IMR-90 (cell line): Measurements from ENCODE around the gene FAM163B. TPM values are rescaled to one million over a fixed set of nuclear protein-coding genes. Genes with fewer than 3 reads are reported as not detected.

Experiments
- ATAC-seq: fragments of 200-7000 bp; cut with Tn5 transposase; 2 replicates; pipeline ENCODE4 v1.9.1; 2020; ENCODE audit warnings: low read depth, mild to moderate bottlenecking, moderate library complexity
- BruUV-seq: library from RNA; stranded (reverse); fragments of 400-500 nt; replicated peaks from 2 replicates; lab custom pipeline; 2021; lab: Mats Ljungman, UMichigan
- CTCF ChIA-PET: fragments of 300-600 bp; formaldehyde crosslinking; extraction: SDS; loops from one replicate; lab custom pipeline; 2021; ENCODE audit warnings: antibody characterized with exemption; lab: Yijun Ruan, JAX
- POLR2A ChIA-PET: fragments of 300-600 bp; sonication (Branson Sonifier 250); formaldehyde crosslinking; loops from one replicate; lab custom pipeline; 2022; ENCODE audit warnings: antibody characterized with exemption; ENCODE audit not compliant: unreplicated experiment; lab: Charles Lee
- DNase-seq: peaks from one replicate; pipeline ENCODE4 v3.0.0; 2013
- H2AFZ ChIP-seq: replicated peaks from 2 replicates; pipeline ENCODE3; 2013; ENCODE audit warnings: low read length, mild to moderate bottlenecking; ENCODE audit not compliant: poor library complexity
- H2AK5ac ChIP-seq: 2 replicates; pipeline ENCODE4 v1.6.1; 2013; ENCODE audit warnings: low read depth, low read length, inconsistent platforms
- H2AK9ac ChIP-seq: replicated peaks from 2 replicates; pipeline ENCODE3; 2013; ENCODE audit warnings: mild to moderate bottlenecking, low read depth, low read length, moderate library complexity; ENCODE audit not compliant: poor library complexity
- H2BK120ac ChIP-seq: 2 replicates; pipeline ENCODE4 v1.6.1; 2013; ENCODE audit warnings: low read depth, low read length, inconsistent platforms
- H2BK15ac ChIP-seq: 3 replicates; pipeline ENCODE4 v1.6.1; 2013; ENCODE audit warnings: low read depth, low read length, inconsistent platforms
- H2BK20ac ChIP-seq: 2 replicates; pipeline ENCODE4 v1.6.1; 2013; ENCODE audit warnings: low read depth, mild to moderate bottlenecking, inconsistent platforms, low read length, moderate library complexity
- H2BK5ac ChIP-seq: 2 replicates; pipeline ENCODE4 v1.6.1; 2013; ENCODE audit warnings: mild to moderate bottlenecking, low read depth, low read length, inconsistent platforms; ENCODE audit not compliant: poor library complexity, severe bottlenecking
- H3K14ac ChIP-seq: replicated peaks from 2 replicates; pipeline ENCODE4 v1.6.1; 2013; ENCODE audit warnings: low read depth, low read length, inconsistent platforms
- H3K18ac ChIP-seq: 2 replicates; pipeline ENCODE4 v1.6.1; 2013; ENCODE audit warnings: low read depth, low read length, control low read depth
- H3K23ac ChIP-seq: 2 replicates; pipeline ENCODE4 v1.6.1; 2013; ENCODE audit warnings: low read depth, low read length, inconsistent platforms
- H3K27ac ChIP-seq: 2 replicates; pipeline ENCODE4 v1.5.1; 2013; ENCODE audit warnings: mild to moderate bottlenecking, control low read depth, low read length; ENCODE audit not compliant: insufficient read depth
- H3K27me3 ChIP-seq: 2 replicates; pipeline ENCODE4 v1.6.1; 2013; ENCODE audit warnings: low read length; ENCODE audit not compliant: control insufficient read depth, insufficient read depth
- H3K36me3 ChIP-seq: 2 replicates; pipeline ENCODE4 v1.6.1; 2013; ENCODE audit warnings: low read length, mixed read lengths; ENCODE audit not compliant: control insufficient read depth, insufficient read depth
- H3K4ac ChIP-seq: 2 replicates; pipeline ENCODE4 v1.6.1; 2013; ENCODE audit warnings: low read depth, low read length, inconsistent platforms
- H3K4me1 ChIP-seq: 2 replicates; pipeline ENCODE4 v1.6.1; 2013; ENCODE audit warnings: low read length, mixed read lengths; ENCODE audit not compliant: control insufficient read depth, insufficient read depth
- H3K4me2 ChIP-seq: 2 replicates; pipeline ENCODE4 v1.6.1; 2013; ENCODE audit warnings: low read depth, mild to moderate bottlenecking, control low read depth, low read length, moderate library complexity
- H3K4me3 ChIP-seq: 2 replicates; pipeline ENCODE4 v1.5.1; 2013; ENCODE audit warnings: low read depth, mild to moderate bottlenecking, control low read depth, low read length, moderate library complexity; ENCODE audit not compliant: insufficient read depth
- H3K56ac ChIP-seq: 2 replicates; pipeline ENCODE4 v1.6.1; 2013; ENCODE audit warnings: low read length, inconsistent platforms; ENCODE audit not compliant: insufficient read depth; ENCODE audit errors: extremely low read depth
- H3K79me1 ChIP-seq, 2 experiments: 2 replicates each; pipeline ENCODE4 v1.6.1; 2013; ENCODE audit warnings: low read length in 2 of 2, inconsistent platforms in 1 of 2, low read depth in 1 of 2
- H3K9ac ChIP-seq: 2 replicates; pipeline ENCODE4 v1.6.1; 2013; ENCODE audit warnings: low read depth, low read length, control low read depth
- H3K9me1 ChIP-seq: 2 replicates; pipeline ENCODE4 v1.6.1; 2013; ENCODE audit warnings: low read length, inconsistent platforms; ENCODE audit not compliant: insufficient read depth
- H3K9me3 ChIP-seq: 2 replicates; pipeline ENCODE4 v1.6.1; 2013; ENCODE audit warnings: low read length; ENCODE audit not compliant: control insufficient read depth, insufficient read depth
- H4K20me1 ChIP-seq: 2 replicates; pipeline ENCODE4 v1.6.1; 2013; ENCODE audit warnings: low read length, inconsistent platforms; ENCODE audit not compliant: insufficient read depth
- H4K5ac ChIP-seq: 2 replicates; pipeline ENCODE4 v1.6.1; 2013; ENCODE audit warnings: mild to moderate bottlenecking, low read depth, low read length, control low read depth
- H4K8ac ChIP-seq, 2 experiments: 2 replicates each; pipeline ENCODE4 v1.6.1; 2013; ENCODE audit warnings: low read depth in 2 of 2, low read length in 2 of 2, control low read depth in 1 of 2, inconsistent platforms in 1 of 2
- H4K91ac ChIP-seq: 2 replicates; pipeline ENCODE4 v1.6.1; 2013; ENCODE audit warnings: low read depth, low read length, inconsistent platforms; ENCODE audit not compliant: insufficient read depth
- BHLHE40 ChIP-seq: fragments of 150-350 bp; IDR thresholded peaks from 2 replicates; pipeline ENCODE4 v1.6.1; 2016; ENCODE audit warnings: mild to moderate bottlenecking, low read depth, low read length
- CEBPB ChIP-seq: IDR thresholded peaks from 2 replicates; pipeline ENCODE4 v1.6.1; 2012; ENCODE audit warnings: low read depth, low read length, improper control_type of control experiment
- FOS ChIP-seq: fragments of 150-350 bp; IDR thresholded peaks from 2 replicates; pipeline ENCODE4 v1.6.1; 2016; ENCODE audit warnings: low read depth, low read length
- MAFK ChIP-seq: IDR thresholded peaks from 2 replicates; pipeline ENCODE4 v1.6.1; 2012; ENCODE audit warnings: low read depth, low read length, improper control_type of control experiment
- MAZ ChIP-seq: IDR thresholded peaks from 2 replicates; pipeline ENCODE4 v1.6.1; 2012; ENCODE audit warnings: low read depth, mild to moderate bottlenecking, low read length, improper control_type of control experiment, moderate library complexity, borderline replicate concordance
- MXI1 ChIP-seq: IDR thresholded peaks from 2 replicates; pipeline ENCODE4 v1.6.1; 2012; ENCODE audit warnings: low read depth, mild to moderate bottlenecking, low read length, moderate library complexity, borderline replicate concordance
- NFE2L2 ChIP-seq: fragments of 150-350 bp; IDR thresholded peaks from 2 replicates; pipeline ENCODE4 v1.6.1; 2016; ENCODE audit warnings: low read depth, mild to moderate bottlenecking, low read length
- RCOR1 ChIP-seq: IDR thresholded peaks from 2 replicates; pipeline ENCODE4 v1.6.1; 2012; ENCODE audit warnings: mild to moderate bottlenecking, low read length, improper control_type of control experiment; ENCODE audit not compliant: insufficient replicate concordance
- WGBS, 2 experiments: methylation state at CpG; one replicate each; pipeline versions ENCODE4 v1.1.5 to v1.1.7; 2013; ENCODE audit warnings: missing lambda C conversion rate in 2 of 2; ENCODE audit not compliant: insufficient read length in 1 of 2; ENCODE audit errors: extremely low coverage in 2 of 2; 5-methylcytosine and 5-hydroxymethylcytosine counted together
- dilution Hi-C: fragments of 300-500 bp; cut with HindIII; formaldehyde crosslinking; loops from one replicate; pipeline ENCODE4 v1.14.3; 2018; ENCODE audit warnings: low sequenced_read_pairs; ENCODE audit not compliant: unreplicated experiment
- in situ Hi-C: fragments of 300-500 bp; cut with MboI; formaldehyde crosslinking; loops from 3 replicates; pipeline ENCODE4 v1.14.3; 2019; ENCODE audit warnings: low sequenced_read_pairs, inconsistent platforms, mixed read lengths
- intact Hi-C: fragments of 100-400 bp; cut with micrococcal nuclease; formaldehyde crosslinking; loops from 2 replicates; pipeline ENCODE4 v1.10.0; 2022
- polyA plus RNA-seq, 3 experiments: library from polyadenylated mRNA; depleted of rRNA; stranded (reverse); fragments of >200 nt; gene quantifications; 2 replicates each; pipeline ENCODE4 v1.2.3, GENCODE V29; 2012; ENCODE audit warnings: low replicate concordance in 1 of 3
- total RNA-seq: library from RNA; depleted of rRNA; stranded (reverse); fragments of >200 nt; gene quantifications from 2 replicates; pipeline ENCODE4 v1.2.3, GENCODE V29; 2012
- TF ChIP-seq, protein P1 (sequence below): fragments of 150-350 bp; IDR thresholded peaks from 2 replicates; pipeline ENCODE4 v1.6.1; 2017; ENCODE audit warnings: mild to moderate bottlenecking, antibody characterized with exemption, low read length, low read depth
- TF ChIP-seq, protein P2 (sequence below): conservative IDR thresholded peaks from 2 replicates; pipeline ENCODE4 v1.5.1; 2012; ENCODE audit warnings: mild to moderate bottlenecking, low read depth, low read length, improper control_type of control experiment

Gene FAM163B
- total and polyA plus RNA-seq, 2 of the 4 experiments (the other 2 are of a cell fraction): not detected

DNA sequence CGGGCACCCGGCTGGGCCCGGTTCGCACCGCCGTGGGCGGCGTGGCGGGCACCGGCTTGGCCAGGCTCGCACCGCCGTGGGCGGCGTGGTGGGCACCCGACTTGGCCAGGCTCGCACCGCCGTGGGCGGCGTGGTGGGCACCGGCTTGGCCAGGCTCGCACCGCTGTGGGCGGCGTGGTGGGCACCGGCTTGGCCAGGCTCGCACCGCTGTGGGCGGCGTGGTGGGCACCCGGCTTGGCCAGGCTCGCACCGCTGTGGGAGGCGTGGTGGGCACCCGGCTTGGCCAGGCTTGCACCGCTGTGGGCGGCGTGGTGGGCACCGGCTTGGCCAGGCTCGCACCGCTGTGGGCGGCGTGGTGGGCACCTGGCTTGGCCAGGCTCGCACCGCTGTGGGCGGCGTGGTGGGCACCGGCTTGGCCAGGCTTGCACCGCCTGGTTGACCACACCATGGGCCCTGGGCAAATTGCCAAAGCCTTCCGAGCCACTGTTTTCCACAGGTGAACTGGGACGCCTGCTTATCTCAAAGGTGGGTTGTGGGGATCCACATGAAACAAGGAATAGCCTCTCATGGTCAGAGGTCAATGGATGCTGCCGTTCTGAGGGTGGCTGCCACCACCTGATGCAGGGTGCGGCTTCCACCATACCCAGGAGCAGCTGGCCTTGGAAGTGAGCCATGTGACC lies 46.4 kb downstream of the FAM163B start:
- intact Hi-C loops (no loop called here), in situ Hi-C loops (no loop called here)

More for the DNA sequence above, 46.4 kb downstream of the FAM163B start:
- Histone ChIP-seq H2AK5ac (no peak overlapping the region; the same call in 1 of the 2 replicates), H4K5ac (no peak overlapping the region), H3K36me3 (no peaks in the 10 kb centered on the region), H3K4me2 (peak overlapping the region; percentile 23; the same call in 1 of the 2 replicates), H3K9me1 (peaks cover 3% of the 10 kb centered on the region; the same call in 1 of the 2 replicates), H2BK20ac (no peak overlapping the region), H2BK120ac (no peak overlapping the region), H3K9me3 (no peaks in the 10 kb centered on the region), H2AK9ac (no peak overlapping the region), H4K20me1 (no peaks in the 10 kb centered on the region), H2AFZ (peak overlapping the region; percentile 49), H3K4ac (no peak overlapping the region), H3K18ac (no peak overlapping the region), H4K91ac (no peak overlapping the region), H3K56ac (no peak overlapping the region), H3K27ac (no peak overlapping the region), H3K23ac (no peak overlapping the region), H2BK15ac (no peak overlapping the region), H4K8ac (no peak overlapping the region), H3K4me3 (no peak overlapping the region), H3K14ac (no peak overlapping the region), H3K9ac (no peak overlapping the region), H3K27me3 (peaks cover 17% of the 10 kb centered on the region; the same call in 1 of the 2 replicates), H3K4me1 (peaks cover 16% of the 10 kb centered on the region), H3K79me1 (no peaks in the 10 kb centered on the region), H2BK5ac (no peak overlapping the region)
- no TSS peak for BruUV-seq
- 93% methylated on average over 32 of the region's 54 CpGs; no CpG with 5 or more reads in 1 of the 2 experiments for WGBS, 2 experiments
- POLR2A ChIA-PET: no interaction called here
- TF ChIP-seq MAZ (no peak), BHLHE40 (no peak), FOS (no peak), CEBPB (no peak), RCOR1 (no peak), MXI1 (no peak), MAFK (no peak), NFE2L2 (no peak)
- TF ChIP-seq, protein P1, sequence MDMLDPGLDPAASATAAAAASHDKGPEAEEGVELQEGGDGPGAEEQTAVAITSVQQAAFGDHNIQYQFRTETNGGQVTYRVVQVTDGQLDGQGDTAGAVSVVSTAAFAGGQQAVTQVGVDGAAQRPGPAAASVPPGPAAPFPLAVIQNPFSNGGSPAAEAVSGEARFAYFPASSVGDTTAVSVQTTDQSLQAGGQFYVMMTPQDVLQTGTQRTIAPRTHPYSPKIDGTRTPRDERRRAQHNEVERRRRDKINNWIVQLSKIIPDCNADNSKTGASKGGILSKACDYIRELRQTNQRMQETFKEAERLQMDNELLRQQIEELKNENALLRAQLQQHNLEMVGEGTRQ: no peak
- TF ChIP-seq, protein P2, sequence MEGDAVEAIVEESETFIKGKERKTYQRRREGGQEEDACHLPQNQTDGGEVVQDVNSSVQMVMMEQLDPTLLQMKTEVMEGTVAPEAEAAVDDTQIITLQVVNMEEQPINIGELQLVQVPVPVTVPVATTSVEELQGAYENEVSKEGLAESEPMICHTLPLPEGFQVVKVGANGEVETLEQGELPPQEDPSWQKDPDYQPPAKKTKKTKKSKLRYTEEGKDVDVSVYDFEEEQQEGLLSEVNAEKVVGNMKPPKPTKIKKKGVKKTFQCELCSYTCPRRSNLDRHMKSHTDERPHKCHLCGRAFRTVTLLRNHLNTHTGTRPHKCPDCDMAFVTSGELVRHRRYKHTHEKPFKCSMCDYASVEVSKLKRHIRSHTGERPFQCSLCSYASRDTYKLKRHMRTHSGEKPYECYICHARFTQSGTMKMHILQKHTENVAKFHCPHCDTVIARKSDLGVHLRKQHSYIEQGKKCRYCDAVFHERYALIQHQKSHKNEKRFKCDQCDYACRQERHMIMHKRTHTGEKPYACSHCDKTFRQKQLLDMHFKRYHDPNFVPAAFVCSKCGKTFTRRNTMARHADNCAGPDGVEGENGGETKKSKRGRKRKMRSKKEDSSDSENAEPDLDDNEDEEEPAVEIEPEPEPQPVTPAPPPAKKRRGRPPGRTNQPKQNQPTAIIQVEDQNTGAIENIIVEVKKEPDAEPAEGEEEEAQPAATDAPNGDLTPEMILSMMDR: no peak
- no peak for ATAC-seq
- CTCF ChIA-PET: no interaction called here
- no peak for DNase-seq
- dilution Hi-C loops: no loop called here
